ENCODE data around the gene CHN1. TPM values are rescaled to one million over a fixed set of nuclear protein-coding genes. Genes with fewer than 3 reads are reported as not detected.
A peak's percentile ranks its signal among the peaks of the same experiment; 100 is the strongest.

The CHN1 gene
- total RNA-seq, 1 donor: 0.54 TPM

GRCh38 chr2:174878537-174879147 lies 126.5 kb downstream of the CHN1 start:
- peak in 1 of 3 donors; percentile 42 for DNase-seq (ENCODE audit: low read depth in 2 of 3, low spot score in 2 of 3)

- no peak for DNase-seq (ENCODE audit: low read depth in 2 of 3, low spot score in 2 of 3)
Observed at GRCh38 chr2:174877751-174878150, 127.4 kb downstream of the CHN1 start.

- no peak for DNase-seq (ENCODE audit: low read depth in 2 of 3, low spot score in 2 of 3)
Observed at GRCh38 chr2:174877301-174877700, 127.9 kb downstream of the CHN1 start.

DNA sequence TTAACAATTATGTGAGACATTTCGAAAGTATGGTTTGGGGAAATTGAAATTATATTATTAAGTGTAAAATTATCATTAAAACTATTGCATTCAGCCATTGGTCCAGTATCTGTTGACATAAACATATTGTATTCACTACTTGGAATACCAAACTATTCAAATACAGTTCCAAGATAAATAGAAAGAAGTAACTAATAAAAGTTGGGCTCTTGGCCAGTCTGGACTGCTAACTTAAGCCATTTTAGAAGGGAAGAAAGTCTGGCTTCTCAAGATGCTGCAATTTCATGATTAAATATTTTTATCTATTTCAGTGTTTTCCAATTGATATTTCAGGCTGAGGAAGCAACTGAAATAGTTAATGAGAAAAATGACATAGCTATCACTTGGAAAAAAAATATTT lies 131.1 kb downstream of the CHN1 start:
- no peak for DNase-seq (ENCODE audit: low read depth in 2 of 3, low spot score in 2 of 3)

GRCh38 chr2:174873471-174873870 lies 131.7 kb downstream of the CHN1 start:
- DNase-seq (ENCODE audit: low read depth in 2 of 3, low spot score in 2 of 3): no peak

DNA sequence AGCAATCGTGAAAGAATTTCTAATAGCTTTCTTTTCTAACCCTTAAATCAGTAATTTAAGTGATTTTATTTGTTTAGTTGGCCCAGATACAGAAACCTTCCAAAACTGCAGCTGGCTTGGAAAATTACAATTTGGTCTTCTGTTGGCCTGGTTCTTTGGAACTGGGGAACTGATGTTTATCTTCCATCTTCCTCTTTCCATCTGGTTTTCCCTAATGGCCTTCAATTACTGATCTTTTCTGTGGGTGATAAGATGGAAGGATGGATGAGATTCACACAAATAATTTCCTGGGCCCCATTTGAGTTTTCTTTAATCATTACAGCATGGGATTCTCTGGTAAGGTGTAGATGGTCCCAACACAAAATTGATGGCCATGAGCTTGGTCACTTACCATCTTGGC lies 134.4 kb downstream of the CHN1 start:
- DNase-seq (ENCODE audit: low read depth in 2 of 3, low spot score in 2 of 3): no peak

- no peak for DNase-seq (ENCODE audit: low read depth in 2 of 3, low spot score in 2 of 3)
Observed at GRCh38 chr2:174868878-174869277, 136.3 kb downstream of the CHN1 start.

- DNase-seq (ENCODE audit: low read depth in 2 of 3, low spot score in 2 of 3): no peak
Observed at GRCh38 chr2:174866421-174866820, 138.8 kb downstream of the CHN1 start.

- no peak for DNase-seq (ENCODE audit: low read depth in 2 of 3, low spot score in 2 of 3)
Observed at GRCh38 chr2:174863183-174863582, 142.0 kb downstream of the CHN1 start.

GRCh38 chr2:174859563-174860169 lies 145.5 kb downstream of the CHN1 start:
- DNase-seq (ENCODE audit: low read depth in 2 of 3, low spot score in 2 of 3): no peak

DNA sequence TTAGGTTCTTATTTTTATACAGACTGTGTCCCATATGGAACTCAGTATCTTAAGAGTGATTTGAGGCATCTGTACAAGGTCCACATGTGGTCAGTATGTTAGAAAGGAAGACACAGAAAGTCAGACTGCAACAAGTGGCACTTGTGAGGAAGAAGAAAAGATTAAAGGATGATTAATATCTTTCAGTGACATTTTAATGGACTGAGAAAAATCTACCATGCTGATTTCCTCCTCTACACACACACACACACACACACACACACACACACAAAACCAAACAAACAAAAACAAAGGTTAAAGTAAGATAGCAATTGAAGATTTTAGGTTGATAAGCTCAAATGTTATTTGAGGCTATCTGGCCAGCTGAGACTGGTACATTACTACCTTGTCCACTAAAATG lies 146.4 kb downstream of the CHN1 start:
- DNase-seq (ENCODE audit: low read depth in 2 of 3, low spot score in 2 of 3): no peak

DNA sequence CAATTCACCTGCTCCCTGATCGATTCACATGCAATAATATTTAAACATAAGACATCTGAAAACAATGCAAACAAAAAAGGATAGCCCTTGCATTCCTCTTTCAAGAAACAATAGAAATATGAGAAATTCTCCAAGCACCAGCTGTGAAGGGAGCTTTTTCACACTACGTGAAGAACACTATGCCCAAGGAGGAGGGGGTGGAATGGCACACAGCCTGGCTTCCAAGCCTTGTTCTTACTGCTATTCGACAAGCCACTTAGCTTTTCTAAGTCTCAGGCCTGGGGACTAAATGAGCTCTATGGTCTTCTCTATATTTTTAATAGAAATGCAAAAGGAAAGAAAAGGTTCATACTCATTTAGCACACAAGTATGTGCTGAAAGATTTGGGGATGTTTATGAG lies 148.7 kb downstream of the CHN1 start:
- no peak for DNase-seq (ENCODE audit: low read depth in 2 of 3, low spot score in 2 of 3)

GRCh38 chr2:174846941-174847938 lies 157.9 kb downstream of the CHN1 start:
- DNase-seq (ENCODE audit: low read depth in 2 of 3, low spot score in 2 of 3): no peak

DNA sequence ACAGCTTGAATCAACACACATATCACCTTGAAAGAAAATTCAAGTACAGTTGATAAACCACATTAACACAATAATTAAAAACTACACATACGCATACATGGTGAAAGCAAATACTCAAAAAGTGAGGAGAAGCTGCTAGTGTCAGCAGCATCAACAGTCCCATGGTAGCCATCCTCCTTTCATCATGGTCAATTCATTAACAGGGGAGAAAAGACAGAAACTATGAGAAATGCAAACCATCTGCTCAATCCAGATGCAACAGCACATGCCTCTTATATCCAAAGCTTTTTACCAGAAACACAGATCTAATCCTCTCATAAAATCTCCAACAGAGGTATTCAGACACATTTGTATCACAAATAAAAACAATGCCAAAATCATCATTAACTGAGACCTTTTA lies 159.0 kb downstream of the CHN1 start:
- DNase-seq (ENCODE audit: low read depth in 2 of 3, low spot score in 2 of 3): no peak

DNA sequence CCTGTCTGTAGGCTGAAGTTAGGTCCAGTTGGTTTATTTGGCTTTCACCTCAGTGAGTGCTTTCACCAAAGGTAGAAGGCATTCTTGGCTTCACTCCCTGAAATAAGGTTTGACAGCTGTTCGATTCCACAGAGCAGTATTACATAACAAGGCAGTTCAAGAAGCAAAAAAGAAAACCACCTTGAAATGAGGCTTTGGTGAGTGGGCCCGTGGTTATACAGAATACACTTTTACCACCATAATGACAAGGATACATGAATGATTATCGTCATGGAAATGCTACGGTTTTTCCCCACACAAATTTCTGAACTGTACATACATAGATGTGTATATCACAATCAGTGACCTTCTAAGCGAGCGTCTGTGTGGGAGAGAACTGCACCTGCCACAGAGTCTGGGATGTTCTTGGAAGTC lies 160.9 kb downstream of the CHN1 start:
- no peak for DNase-seq (ENCODE audit: low read depth in 2 of 3, low spot score in 2 of 3)

GRCh38 chr2:174842496-174842895 lies 162.7 kb downstream of the CHN1 start:
- no peak for DNase-seq (ENCODE audit: low read depth in 2 of 3, low spot score in 2 of 3)

DNA sequence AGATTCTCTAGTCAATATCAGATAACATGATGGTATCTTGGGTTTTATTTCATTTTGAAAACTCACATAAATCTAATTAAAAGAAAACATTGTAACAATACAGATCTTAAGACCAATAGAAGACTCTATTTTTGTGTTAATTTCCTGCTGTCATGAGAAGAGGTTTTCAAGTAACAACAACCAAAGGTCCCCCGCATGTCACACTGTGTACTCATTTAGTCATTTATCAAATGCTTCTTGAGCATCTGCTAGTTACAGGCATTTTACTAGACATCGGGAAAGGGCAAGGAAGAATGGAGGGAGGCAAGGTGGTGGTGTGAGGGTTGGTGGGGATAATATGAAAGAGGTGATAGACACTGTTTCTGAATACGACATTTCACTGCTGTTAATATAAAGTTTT lies 163.2 kb downstream of the CHN1 start:
- no peak for DNase-seq (ENCODE audit: low read depth in 2 of 3, low spot score in 2 of 3)

GRCh38 chr2:174841350-174841749 lies 163.8 kb downstream of the CHN1 start:
- no peak for DNase-seq (ENCODE audit: low read depth in 2 of 3, low spot score in 2 of 3)

GRCh38 chr2:174840436-174840835 lies 164.7 kb downstream of the CHN1 start:
- DNase-seq (ENCODE audit: low read depth in 2 of 3, low spot score in 2 of 3): no peak

GRCh38 chr2:174839662-174840061 lies 165.5 kb downstream of the CHN1 start:
- DNase-seq (ENCODE audit: low read depth in 2 of 3, low spot score in 2 of 3): no peak

- DNase-seq (ENCODE audit: low read depth in 2 of 3, low spot score in 2 of 3): no peak
Observed at GRCh38 chr2:174836995-174837390, 168.2 kb downstream of the CHN1 start.

Data from hematopoietic multipotent progenitor cell (in vitro differentiated cells).